ENCODE measurements around the gene ASIC1.
"Not testable (repeated sequence)": the region's sequence is repeated elsewhere in the genome, so short reads cannot be mapped to it uniquely, and the experiment has no call there.

ASIC1 gene

DNA sequence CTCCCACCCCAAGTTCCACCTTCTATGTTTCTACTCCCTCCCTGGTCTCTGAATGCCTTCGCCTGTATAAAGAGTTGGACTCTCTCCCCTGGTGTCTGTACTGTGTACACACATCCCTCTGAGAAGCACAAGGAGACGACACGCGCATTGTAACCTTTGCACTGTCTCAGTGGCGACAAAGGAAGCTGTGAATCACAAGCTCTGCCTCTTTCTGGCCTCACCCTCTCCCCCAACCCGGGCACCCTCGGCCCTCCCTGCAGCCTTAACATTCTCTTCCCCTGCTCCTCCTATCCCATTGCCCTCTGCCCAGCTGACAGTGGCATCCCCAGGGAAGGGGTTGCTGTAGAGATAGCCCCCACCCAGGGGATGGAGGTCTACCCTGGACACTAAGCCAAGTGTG is 25.2 kb downstream of the ASIC1 start:
- in situ Hi-C loops (cut with MboI; ENCODE audit: low sequenced_read_pairs) = no loop called here

GRCh38 chr12:50083301-50083700 is 25.9 kb downstream of the ASIC1 start:
- in situ Hi-C loops (cut with MboI; ENCODE audit: low sequenced_read_pairs) = no loop called here

GRCh38 chr12:50084409-50084774 is 27.0 kb downstream of the ASIC1 start:
- in situ Hi-C loops (cut with MboI; ENCODE audit: low sequenced_read_pairs) = not testable (repeated sequence)

GRCh38 chr12:50084775-50085614 is 27.6 kb downstream of the ASIC1 start, which contains the start of gene SMARCD1:
SMARCD1 (plus strand) TSS chr12:50085342; CDS start chr12:50085370, 28 bp downstream.
- in situ Hi-C loops (cut with MboI; ENCODE audit: low sequenced_read_pairs) = no loop called here

DNA sequence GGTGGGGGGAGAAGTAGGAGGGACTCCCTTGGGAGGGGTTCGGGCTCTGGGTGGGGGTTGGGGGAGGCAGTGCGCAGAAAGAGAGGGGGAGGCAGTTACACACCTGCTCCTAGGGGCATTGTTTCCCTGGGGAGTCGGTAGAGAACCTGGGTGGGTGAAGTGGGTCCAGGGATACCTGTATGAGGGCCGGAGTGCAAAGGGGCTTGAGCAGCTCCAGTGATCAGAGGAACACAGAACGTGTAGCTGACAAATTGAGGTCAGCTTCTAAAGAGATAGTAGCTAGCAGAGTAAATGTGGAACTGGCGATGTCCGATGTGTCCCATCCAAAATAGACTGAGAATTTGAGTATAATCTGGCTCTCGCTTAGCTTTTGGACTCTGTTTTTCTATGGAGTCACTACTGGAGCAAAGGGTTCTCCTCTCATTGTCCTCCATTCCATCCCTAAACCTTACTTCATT is 28.2 kb downstream of the ASIC1 start:
- in situ Hi-C loops (cut with MboI; ENCODE audit: low sequenced_read_pairs) = no loop called here

- in situ Hi-C loops (cut with MboI; ENCODE audit: low sequenced_read_pairs) = no loop called here
Observed at GRCh38 chr12:50086148-50086547, 28.8 kb downstream of the ASIC1 start.

DNA sequence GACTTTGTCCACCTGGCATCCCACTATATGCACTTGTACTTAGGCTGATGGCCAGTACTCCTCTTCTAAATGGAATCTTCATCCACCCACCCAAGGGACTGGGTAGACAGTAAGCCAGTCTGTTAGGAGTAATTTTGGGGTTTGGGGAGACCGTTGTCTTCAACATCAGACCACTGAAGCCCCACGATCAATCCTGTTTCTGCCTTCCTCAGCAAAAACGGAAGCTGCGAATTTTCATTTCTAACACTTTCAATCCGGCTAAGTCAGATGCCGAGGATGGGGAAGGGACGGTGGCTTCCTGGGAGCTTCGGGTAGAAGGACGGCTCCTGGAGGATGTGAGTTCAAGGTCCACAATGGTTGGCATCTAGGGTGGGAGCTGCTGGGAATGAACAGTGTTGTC is 29.8 kb downstream of the ASIC1 start:
- in situ Hi-C loops (cut with MboI; ENCODE audit: low sequenced_read_pairs) = no loop called here

GRCh38 chr12:50087995-50088394 is 30.6 kb downstream of the ASIC1 start:
- in situ Hi-C loops (cut with MboI; ENCODE audit: low sequenced_read_pairs) = no loop called here

GRCh38 chr12:50088577-50089335 is 31.4 kb downstream of the ASIC1 start:
- in situ Hi-C loops (cut with MboI; ENCODE audit: low sequenced_read_pairs) = no loop called here

GRCh38 chr12:50089730-50090129 is 32.3 kb downstream of the ASIC1 start:
- in situ Hi-C loops (cut with MboI; ENCODE audit: low sequenced_read_pairs) = no loop called here

DNA sequence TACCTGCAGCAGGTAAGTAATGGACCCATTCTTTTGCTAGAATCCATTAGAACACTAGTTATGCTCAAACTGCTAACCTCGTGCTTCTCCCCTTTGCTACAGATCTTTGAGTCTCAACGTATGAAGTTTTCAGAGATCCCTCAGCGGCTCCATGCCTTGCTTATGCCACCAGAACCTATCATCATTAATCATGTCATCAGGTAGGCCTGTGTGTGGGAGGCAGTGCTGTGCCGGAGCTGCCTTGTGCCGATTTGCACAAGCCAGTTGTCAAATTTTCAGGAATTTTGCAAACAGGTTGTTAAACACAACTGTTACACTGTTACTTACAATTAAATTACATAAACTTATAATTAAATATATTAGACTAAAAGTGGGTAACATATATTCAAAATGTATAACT is 33.0 kb downstream of the ASIC1 start:
- in situ Hi-C loops (cut with MboI; ENCODE audit: low sequenced_read_pairs) = no loop called here

DNA sequence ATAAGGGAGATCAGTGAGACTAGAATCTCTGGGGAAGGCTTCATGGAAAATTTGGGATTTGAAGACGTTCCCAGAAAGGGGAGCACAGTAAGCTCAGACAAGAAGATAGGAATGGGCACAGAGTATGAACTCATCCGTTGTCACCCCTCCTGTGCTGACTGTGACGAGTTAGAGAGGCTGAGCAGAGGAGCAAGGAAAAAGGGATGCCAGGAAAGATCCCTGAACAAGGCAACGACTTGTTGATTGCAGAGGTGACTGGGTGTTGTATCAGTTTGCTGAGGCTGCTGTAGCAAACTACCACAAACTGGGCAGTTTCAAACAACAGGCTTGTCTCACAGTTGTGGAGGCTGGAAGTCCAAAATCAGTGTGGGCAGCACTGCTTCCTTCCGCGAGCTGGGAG is 40.6 kb downstream of the ASIC1 start:
- in situ Hi-C loops (cut with MboI; ENCODE audit: low sequenced_read_pairs) = no loop called here

GRCh38 chr12:50099302-50100008 is 42.1 kb downstream of the ASIC1 start:
- in situ Hi-C loops (cut with MboI; ENCODE audit: low sequenced_read_pairs) = no loop called here

DNA sequence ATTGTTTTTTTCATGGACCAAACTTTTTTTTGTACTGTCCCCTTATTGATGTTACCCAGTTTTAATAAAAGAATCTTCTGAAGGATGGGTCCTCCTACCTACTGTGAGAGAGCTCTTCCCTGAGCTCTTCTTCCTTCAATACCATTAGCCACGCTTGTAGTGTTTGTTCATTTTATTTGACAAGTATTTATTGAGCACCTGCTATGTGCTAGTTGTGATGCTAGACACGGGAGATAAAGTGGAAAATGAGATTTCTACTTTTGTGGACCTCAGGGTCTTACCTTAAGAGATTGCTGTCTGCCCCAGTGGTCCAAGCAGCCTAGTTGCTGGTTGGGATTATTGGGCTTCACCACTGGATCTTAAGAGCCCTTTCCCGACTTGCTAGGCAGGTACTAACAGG is 43.2 kb downstream of the ASIC1 start:
- in situ Hi-C loops (cut with MboI; ENCODE audit: low sequenced_read_pairs) = no loop called here

GRCh38 chr12:50101663-50102062 is 44.3 kb downstream of the ASIC1 start:
- in situ Hi-C loops (cut with MboI; ENCODE audit: low sequenced_read_pairs) = no loop called here

DNA sequence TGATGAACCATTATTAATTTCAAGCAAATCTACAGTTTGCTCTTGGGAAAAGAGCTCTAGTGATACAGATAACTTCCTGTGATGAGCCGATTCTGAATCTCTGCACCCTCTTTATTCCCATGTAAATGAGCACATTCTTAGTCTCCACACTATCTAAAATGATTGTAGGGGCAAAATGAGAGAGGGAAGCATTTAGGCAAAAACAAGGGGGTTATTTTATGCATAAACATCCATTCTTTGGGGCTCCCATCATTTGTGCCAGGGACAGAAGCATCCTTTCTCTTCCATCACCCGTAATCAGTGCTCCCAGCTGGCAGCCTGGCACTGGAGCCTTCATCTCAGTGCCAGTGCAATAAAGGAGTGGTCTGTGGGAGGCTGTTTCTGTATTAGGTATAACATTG is 44.7 kb downstream of the ASIC1 start:
- in situ Hi-C loops (cut with MboI; ENCODE audit: low sequenced_read_pairs) = no loop called here

DNA sequence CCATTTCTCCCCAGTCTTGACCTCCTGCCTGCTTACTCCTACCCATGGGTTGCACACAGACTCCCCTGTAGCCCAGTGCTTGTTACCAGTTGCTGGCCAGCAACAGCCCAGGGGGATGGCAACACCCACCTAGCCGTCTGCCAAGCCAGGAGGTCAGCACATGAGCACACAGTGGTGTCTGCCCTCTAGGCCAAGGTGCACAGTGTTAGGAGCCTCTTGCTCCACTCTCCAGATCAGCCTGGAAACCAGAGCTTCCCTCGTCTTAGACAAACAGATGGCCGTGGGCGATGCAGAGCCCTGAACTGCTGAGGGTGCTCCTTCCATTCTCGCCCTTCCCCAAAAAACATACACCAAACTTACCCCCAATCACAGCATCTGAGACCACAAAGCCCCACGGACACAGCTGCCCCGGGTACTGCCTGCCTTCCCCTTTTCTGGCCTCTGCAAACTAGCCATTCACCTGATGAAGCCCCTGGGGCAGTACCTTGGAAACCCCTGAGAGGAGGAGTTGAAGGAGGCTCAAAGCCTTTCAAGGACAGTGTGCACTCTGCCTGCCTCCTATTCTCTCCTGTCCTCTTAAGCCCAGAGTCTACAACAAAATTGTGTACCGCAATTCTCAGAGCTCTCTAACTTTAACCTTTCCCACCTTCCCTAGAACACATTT is 45.4 kb downstream of the ASIC1 start:
- in situ Hi-C loops (cut with MboI; ENCODE audit: low sequenced_read_pairs) = no loop called here

- in situ Hi-C loops (cut with MboI; ENCODE audit: low sequenced_read_pairs) = no loop called here
Observed at GRCh38 chr12:50103351-50103750, 46.0 kb downstream of the ASIC1 start.

DNA sequence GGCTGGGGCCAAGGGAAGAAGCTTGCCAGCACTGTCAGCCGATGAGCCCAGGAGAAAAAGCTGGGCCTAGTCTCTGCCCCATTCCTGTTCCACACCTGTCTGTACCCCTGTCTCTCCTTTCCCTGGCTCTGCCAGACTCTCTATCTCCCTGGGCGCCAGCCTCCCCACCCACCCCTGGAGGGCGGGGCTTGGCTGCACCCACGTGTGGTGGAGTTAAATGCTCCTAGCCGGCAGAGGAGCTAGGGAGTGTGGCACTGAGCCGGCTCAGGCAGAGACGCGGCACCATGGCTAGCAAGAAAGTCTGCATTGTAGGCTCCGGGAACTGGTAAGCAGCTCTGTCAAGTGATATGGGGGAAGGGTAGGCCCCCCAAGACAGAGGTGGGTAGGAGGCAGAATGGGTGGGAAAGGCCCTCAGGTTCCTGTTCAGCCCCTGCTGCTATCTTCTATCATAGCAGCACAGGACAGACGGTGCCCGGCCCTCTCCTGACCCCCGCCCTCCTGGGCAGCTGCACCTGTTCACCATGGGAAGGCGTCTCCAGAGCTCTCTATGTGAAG is 46.4 kb downstream of the ASIC1 start, which contains the start of gene GPD1:
Gene GPD1 (plus strand): TSS at position 242 of the 555 bp plus-strand sequence. CDS start 43 bp downstream, at position 285.
- in situ Hi-C loops (cut with MboI; ENCODE audit: low sequenced_read_pairs) = no loop called here
